Liver (tissue), 9 donors: Measurements from ENCODE around the gene MTA3. TPM values are rescaled to one million over a fixed set of nuclear protein-coding genes. Genes with fewer than 3 reads are reported as not detected.
"Not testable (repeated sequence)": the region's sequence is repeated elsewhere in the genome, so short reads cannot be mapped to it uniquely, and the experiment has no call there.

ENCODE experiments used
- DNase-seq: peaks from one replicate; pipeline ENCODE4 v3.0.0-alpha.2; 2017; ENCODE audit warnings: low spot score
- H3K27ac ChIP-seq, 2 donors: one replicate each; pipeline ENCODE4 v1.7.0; 2013; ENCODE audit warnings: inconsistent platforms in 2 of 2, low read length in 2 of 2, control low read depth in 1 of 2, low read depth in 1 of 2, mild to moderate bottlenecking in 1 of 2
- H3K27me3 ChIP-seq, 4 donors: one replicate each; pipeline versions ENCODE4 v1.6.1 to v1.7.0; 2013; ENCODE audit warnings: low read length in 3 of 4, inconsistent platforms in 1 of 4, mild to moderate bottlenecking in 1 of 4, moderate library complexity in 1 of 4; ENCODE audit not compliant: control insufficient read depth in 4 of 4, insufficient read depth in 4 of 4
- H3K36me3 ChIP-seq, 4 donors: one replicate each; pipeline versions ENCODE4 v1.6.1 to v1.7.0; 2013; ENCODE audit warnings: low read length in 3 of 4, mild to moderate bottlenecking in 3 of 4, low read depth in 1 of 4, moderate library complexity in 1 of 4; ENCODE audit not compliant: control insufficient read depth in 4 of 4, insufficient read depth in 3 of 4
- H3K4me1 ChIP-seq, 4 donors: one replicate each; pipeline versions ENCODE4 v1.6.1 to v1.7.0; 2013; ENCODE audit warnings: low read length in 3 of 4, mild to moderate bottlenecking in 3 of 4, moderate library complexity in 1 of 4; ENCODE audit not compliant: control insufficient read depth in 4 of 4, insufficient read depth in 4 of 4
- H3K4me3 ChIP-seq, 3 donors: one replicate each; pipeline versions ENCODE4 v1.6.1 to v1.7.0; 2013; ENCODE audit warnings: low read length in 3 of 3, control low read depth in 1 of 3, low read depth in 1 of 3, mild to moderate bottlenecking in 1 of 3
- H3K9ac ChIP-seq, 2 donors: one replicate each; pipeline ENCODE4 v1.7.0; 2013; ENCODE audit warnings: low read length in 2 of 2, mild to moderate bottlenecking in 2 of 2, moderate library complexity in 2 of 2, control low read depth in 1 of 2, low read depth in 1 of 2
- H3K9me3 ChIP-seq, 4 donors: one replicate each; pipeline versions ENCODE4 v1.6.1 to v1.7.0; 2013; ENCODE audit warnings: low read length in 3 of 4; ENCODE audit not compliant: control insufficient read depth in 4 of 4
- ATF3 ChIP-seq: IDR thresholded peaks from 2 replicates; pipeline ENCODE4 v1.6.1; 2016; ENCODE audit warnings: antibody characterized with exemption
- CTCF ChIP-seq: fragments of 150-350 bp; IDR thresholded peaks from 2 replicates; pipeline ENCODE4 v1.5.1; 2017; ENCODE audit warnings: improper control_type of control experiment, low read depth, low read length; ENCODE audit not compliant: missing input control
- EGR1 ChIP-seq, 2 donors: IDR thresholded peaks; 2 replicates each; pipeline ENCODE4 v1.6.1; 2016 to 2018; ENCODE audit warnings: antibody characterized with exemption in 2 of 2, low read depth in 2 of 2
- FOXA1 ChIP-seq: IDR thresholded peaks from 2 replicates; pipeline ENCODE4 v1.6.1; 2016; ENCODE audit warnings: antibody characterized with exemption
- FOXA2 ChIP-seq: IDR thresholded peaks from 2 replicates; pipeline ENCODE4 v1.6.1; 2016; ENCODE audit warnings: antibody characterized with exemption
- GABPA ChIP-seq, 2 donors: IDR thresholded peaks in 1 of 2; conservative IDR thresholded peaks in 1 of 2; 2 replicates each; pipeline ENCODE4 v1.6.1; 2016; ENCODE audit warnings: antibody characterized with exemption in 2 of 2, mild to moderate bottlenecking in 1 of 2, moderate library complexity in 1 of 2
- HNF4A ChIP-seq, 2 donors: conservative IDR thresholded peaks; 2 replicates each; pipeline ENCODE4 v1.6.1; 2016; ENCODE audit warnings: antibody characterized with exemption in 2 of 2, mild to moderate bottlenecking in 2 of 2
- HNF4G ChIP-seq: IDR thresholded peaks from 2 replicates; pipeline ENCODE4 v1.6.1; 2016; ENCODE audit warnings: antibody characterized with exemption
- JUND ChIP-seq, 2 donors: IDR thresholded peaks; 2 replicates each; pipeline ENCODE4 v1.6.1; 2016; ENCODE audit warnings: antibody characterized with exemption in 2 of 2
- MAX ChIP-seq: IDR thresholded peaks from 2 replicates; pipeline ENCODE4 v1.6.1; 2016; ENCODE audit warnings: antibody characterized with exemption
- NR2F2 ChIP-seq: IDR thresholded peaks from 2 replicates; pipeline ENCODE4 v1.6.1; 2016; ENCODE audit warnings: antibody characterized with exemption
- RAD21 ChIP-seq, 2 donors: IDR thresholded peaks; 2 replicates each; pipeline ENCODE4 v1.6.1; 2016; ENCODE audit warnings: antibody characterized with exemption in 2 of 2, mild to moderate bottlenecking in 2 of 2
- SP1 ChIP-seq: IDR thresholded peaks from 2 replicates; pipeline ENCODE4 v1.6.1; 2018; ENCODE audit warnings: antibody characterized with exemption, mild to moderate bottlenecking
- TAF1 ChIP-seq: conservative IDR thresholded peaks from 2 replicates; pipeline ENCODE4 v1.6.1; 2016; ENCODE audit warnings: antibody characterized with exemption, mild to moderate bottlenecking
- YY1 ChIP-seq: IDR thresholded peaks from 2 replicates; pipeline ENCODE4 v1.6.1; 2016; ENCODE audit warnings: antibody characterized with exemption, mild to moderate bottlenecking
- WGBS: extraction: QIAGEN DNeasy Blood & Tissue Kit; methylation state at CpG from one replicate; pipeline ENCODE4 v1.1.7; 2013; 5-methylcytosine and 5-hydroxymethylcytosine counted together
- polyA plus RNA-seq, 2 donors: library from polyadenylated mRNA; stranded (reverse) in 1 of 2; unstranded in 1 of 2; fragments of 200-250 nt in 1 of 2; fragments of >200 nt in 1 of 2; fragmentation: Nextera tagmentation in 1 of 2; extraction: Ambion mirVana in 1 of 2; gene quantifications; one replicate each; pipeline versions ENCODE4 v1.2.1 to v1.2.3, GENCODE V29; 2013 to 2015
- total RNA-seq, 2 donors: library from RNA; depleted of rRNA; stranded (reverse); fragments of >200 nt; gene quantifications; one replicate each; pipeline ENCODE4 v1.2.3, GENCODE V29; 2014
- TF ChIP-seq, protein P1 (sequence below): IDR thresholded peaks from 2 replicates; pipeline ENCODE4 v1.6.1; 2016; ENCODE audit warnings: antibody characterized with exemption, mild to moderate bottlenecking
- TF ChIP-seq, protein P2 (sequence below): IDR thresholded peaks from 2 replicates; pipeline ENCODE4 v1.6.1; 2016; ENCODE audit warnings: antibody characterized with exemption
- donor health status: healthy.
- donor health status: healthy.
- donor health status: healthy.
- donor health status: healthy.
- donor health status: healthy.

Gene MTA3
- total and polyA plus RNA-seq, 4 donors: 5.5 to 10.3 (median 6.8) TPM

GRCh38 chr2:42624047-42624446, 55.6 kb downstream of the MTA3 start:
- no peak for DNase-seq
- TF ChIP-seq YY1: no peak
- Histone ChIP-seq H3K27ac (no peak overlapping the region), H3K36me3 (peaks cover 0 to 2% (median under 1%) of the 10 kb centered on the region in 4 donors), H3K9me3 (no peaks in the 10 kb centered on the region), H3K27me3 (no peaks in the 10 kb centered on the region), H3K9ac (no peak overlapping the region), H3K4me3 (no peak overlapping the region), H3K4me1 (no peaks in the 10 kb centered on the region)
- 99% methylated on average over 2 of the region's 2 CpGs for WGBS

- H3K4me3 ChIP-seq, H3K36me3 ChIP-seq, H3K4me1 ChIP-seq, H3K27me3 ChIP-seq, DNase-seq, H3K27ac ChIP-seq, H3K9ac ChIP-seq, H3K9me3 ChIP-seq: not testable (repeated sequence)
- 98% methylated on average over 10 of the region's 10 CpGs for WGBS
Measured at GRCh38 chr2:42628024-42628423, 59.6 kb downstream of the MTA3 start.

DNA sequence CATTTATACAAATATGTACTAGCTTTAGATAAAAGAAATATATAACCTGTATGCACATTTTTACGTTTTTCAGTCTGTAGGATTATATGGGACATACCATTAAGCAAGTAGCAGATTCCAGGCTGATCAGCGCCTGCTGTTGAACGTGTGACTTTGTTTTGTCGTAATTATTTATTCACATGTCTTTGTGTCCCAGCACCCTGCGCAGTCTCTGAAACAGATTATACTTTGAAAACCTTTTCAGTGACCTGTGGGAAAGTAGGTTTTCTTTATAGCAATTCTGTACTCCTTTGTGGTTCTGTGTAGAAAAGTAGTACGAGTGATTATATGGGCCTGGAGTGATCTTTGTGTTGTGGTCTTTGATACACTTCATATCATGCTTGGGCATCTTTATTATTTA, 68.5 kb downstream of the MTA3 start:
- WGBS: 97% methylated on average over 6 of the region's 6 CpGs
- Histone ChIP-seq H3K4me3 (no peak overlapping the region), H3K36me3 (no peaks in the 10 kb centered on the region), H3K9me3 (no peaks in the 10 kb centered on the region), H3K9ac (no peak overlapping the region), H3K27me3 (no peaks in the 10 kb centered on the region), H3K4me1 (no peaks in the 10 kb centered on the region), H3K27ac (no peak overlapping the region)
- no peak for DNase-seq
- TF ChIP-seq MAX (no peak), HNF4G (no peak), NR2F2 (no peak), JUND (IDR thresholded peaks at IDR 0.05) (no peak), HNF4A (conservative IDR thresholded peaks at IDR 0.05) (no peak), TAF1 (no peak), CTCF (no peak), FOXA2 (no peak), ATF3 (no peak), RAD21 (IDR thresholded peaks at IDR 0.05) (no peak), YY1 (no peak), EGR1 (IDR thresholded peaks at IDR 0.05; ENCODE audit: low read depth in 2 of 2) (no peak), GABPA (IDR thresholded peaks at IDR 0.05 in 1 of 2, conservative IDR thresholded peaks at IDR 0.05 in 1 of 2) (no peak), FOXA1 (no peak), SP1 (no peak)
- TF ChIP-seq, protein P1, sequence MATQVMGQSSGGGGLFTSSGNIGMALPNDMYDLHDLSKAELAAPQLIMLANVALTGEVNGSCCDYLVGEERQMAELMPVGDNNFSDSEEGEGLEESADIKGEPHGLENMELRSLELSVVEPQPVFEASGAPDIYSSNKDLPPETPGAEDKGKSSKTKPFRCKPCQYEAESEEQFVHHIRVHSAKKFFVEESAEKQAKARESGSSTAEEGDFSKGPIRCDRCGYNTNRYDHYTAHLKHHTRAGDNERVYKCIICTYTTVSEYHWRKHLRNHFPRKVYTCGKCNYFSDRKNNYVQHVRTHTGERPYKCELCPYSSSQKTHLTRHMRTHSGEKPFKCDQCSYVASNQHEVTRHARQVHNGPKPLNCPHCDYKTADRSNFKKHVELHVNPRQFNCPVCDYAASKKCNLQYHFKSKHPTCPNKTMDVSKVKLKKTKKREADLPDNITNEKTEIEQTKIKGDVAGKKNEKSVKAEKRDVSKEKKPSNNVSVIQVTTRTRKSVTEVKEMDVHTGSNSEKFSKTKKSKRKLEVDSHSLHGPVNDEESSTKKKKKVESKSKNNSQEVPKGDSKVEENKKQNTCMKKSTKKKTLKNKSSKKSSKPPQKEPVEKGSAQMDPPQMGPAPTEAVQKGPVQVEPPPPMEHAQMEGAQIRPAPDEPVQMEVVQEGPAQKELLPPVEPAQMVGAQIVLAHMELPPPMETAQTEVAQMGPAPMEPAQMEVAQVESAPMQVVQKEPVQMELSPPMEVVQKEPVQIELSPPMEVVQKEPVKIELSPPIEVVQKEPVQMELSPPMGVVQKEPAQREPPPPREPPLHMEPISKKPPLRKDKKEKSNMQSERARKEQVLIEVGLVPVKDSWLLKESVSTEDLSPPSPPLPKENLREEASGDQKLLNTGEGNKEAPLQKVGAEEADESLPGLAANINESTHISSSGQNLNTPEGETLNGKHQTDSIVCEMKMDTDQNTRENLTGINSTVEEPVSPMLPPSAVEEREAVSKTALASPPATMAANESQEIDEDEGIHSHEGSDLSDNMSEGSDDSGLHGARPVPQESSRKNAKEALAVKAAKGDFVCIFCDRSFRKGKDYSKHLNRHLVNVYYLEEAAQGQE: no peak
- TF ChIP-seq, protein P2, sequence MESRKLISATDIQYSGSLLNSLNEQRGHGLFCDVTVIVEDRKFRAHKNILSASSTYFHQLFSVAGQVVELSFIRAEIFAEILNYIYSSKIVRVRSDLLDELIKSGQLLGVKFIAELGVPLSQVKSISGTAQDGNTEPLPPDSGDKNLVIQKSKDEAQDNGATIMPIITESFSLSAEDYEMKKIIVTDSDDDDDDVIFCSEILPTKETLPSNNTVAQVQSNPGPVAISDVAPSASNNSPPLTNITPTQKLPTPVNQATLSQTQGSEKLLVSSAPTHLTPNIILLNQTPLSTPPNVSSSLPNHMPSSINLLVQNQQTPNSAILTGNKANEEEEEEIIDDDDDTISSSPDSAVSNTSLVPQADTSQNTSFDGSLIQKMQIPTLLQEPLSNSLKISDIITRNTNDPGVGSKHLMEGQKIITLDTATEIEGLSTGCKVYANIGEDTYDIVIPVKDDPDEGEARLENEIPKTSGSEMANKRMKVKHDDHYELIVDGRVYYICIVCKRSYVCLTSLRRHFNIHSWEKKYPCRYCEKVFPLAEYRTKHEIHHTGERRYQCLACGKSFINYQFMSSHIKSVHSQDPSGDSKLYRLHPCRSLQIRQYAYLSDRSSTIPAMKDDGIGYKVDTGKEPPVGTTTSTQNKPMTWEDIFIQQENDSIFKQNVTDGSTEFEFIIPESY: no peak
